ENCODE data around the gene SPG11.

GRCh38 chr15:44598892-44599291, 64.6 kb downstream of the SPG11 start:
- no peak for TF ChIP-seq SP1 (IDR thresholded peaks at IDR 0.05)
- no peak for TF ChIP-seq FOXM1 (IDR thresholded peaks at IDR 0.05; ENCODE audit: borderline replicate concordance)
- TF ChIP-seq PKNOX1 (IDR thresholded peaks at IDR 0.05): no peak
- no peak for TF ChIP-seq BHLHE40 (IDR thresholded peaks at IDR 0.05; ENCODE audit: borderline replicate concordance)
- no peak for TF ChIP-seq ARNT (IDR thresholded peaks at IDR 0.05)
- no peak for TF ChIP-seq NFRKB (IDR thresholded peaks at IDR 0.05)
- TF ChIP-seq ZNF384 (IDR thresholded peaks at IDR 0.05): no peak
- TF ChIP-seq ELF4 (IDR thresholded peaks at IDR 0.05): no peak
- no peak for TF ChIP-seq LEF1 (IDR thresholded peaks at IDR 0.05; ENCODE audit: borderline replicate concordance)
- no peak for TF ChIP-seq SUZ12 (IDR thresholded peaks at IDR 0.05)

Data from HEK293T (cell line).